ENCODE data around the gene TMEM14C.

- no peak for TF ChIP-seq POLR2A (IDR thresholded peaks at IDR 0.05; ENCODE audit: extremely low read depth, insufficient read length)
- peak; percentile 48 for TF ChIP-seq CTCF (IDR thresholded peaks at IDR 0.05; ENCODE audit: low read depth, low read length)
Observed at GRCh38 chr6:10759312-10759839, 36.5 kb downstream of the TMEM14C start.
